ENCODE measurements around the gene DTNB.
"Not testable (repeated sequence)": the region's sequence is repeated elsewhere in the genome, so short reads cannot be mapped to it uniquely, and the experiment has no call there.

DTNB gene

GRCh38 chr2:25684577-25685473 is 11.4 kb upstream of the DTNB start:
- DNase-seq (ENCODE audit: low read depth in 3 of 3): no peak

GRCh38 chr2:25682082-25682481 is 8.7 kb upstream of the DTNB start:
- no peak for DNase-seq (ENCODE audit: low read depth in 3 of 3)

- no peak for DNase-seq (ENCODE audit: low read depth in 3 of 3)
Observed at GRCh38 chr2:25677877-25678276, 4.5 kb upstream of the DTNB start.

- DNase-seq (ENCODE audit: low read depth in 3 of 3): no peak
Observed at GRCh38 chr2:25674077-25674362, 643 bp upstream of the DTNB start.

- peak; percentile 35 to 69 (median 52) for DNase-seq (ENCODE audit: low read depth in 3 of 3)
Observed at GRCh38 chr2:25672494-25673299, 680 bp downstream of the DTNB start.

GRCh38 chr2:25671622-25672021 is 1.8 kb downstream of the DTNB start:
- no peak for DNase-seq (ENCODE audit: low read depth in 3 of 3)

GRCh38 chr2:25669520-25669919 is 3.9 kb downstream of the DTNB start:
- no peak for DNase-seq (ENCODE audit: low read depth in 3 of 3)

- no peak for DNase-seq (ENCODE audit: low read depth in 3 of 3)
Observed at GRCh38 chr2:25666218-25666617, 7.2 kb downstream of the DTNB start.

- DNase-seq (ENCODE audit: low read depth in 3 of 3): not testable (repeated sequence)
Observed at GRCh38 chr2:25665429-25665828, 7.9 kb downstream of the DTNB start.

GRCh38 chr2:25664965-25665307 is 8.4 kb downstream of the DTNB start:
- DNase-seq (ENCODE audit: low read depth in 3 of 3): no peak

- DNase-seq (ENCODE audit: low read depth in 3 of 3): peak in 1 of 3 experiments; percentile 18
Observed at GRCh38 chr2:25664183-25664964, 9.0 kb downstream of the DTNB start.

- no peak for DNase-seq (ENCODE audit: low read depth in 3 of 3)
Observed at GRCh38 chr2:25655316-25655715, 18.1 kb downstream of the DTNB start.

GRCh38 chr2:25654801-25655200 is 18.6 kb downstream of the DTNB start:
- DNase-seq (ENCODE audit: low read depth in 3 of 3): no peak

- no peak for DNase-seq (ENCODE audit: low read depth in 3 of 3)
Observed at GRCh38 chr2:25651782-25652455, 21.5 kb downstream of the DTNB start.

- no peak for DNase-seq (ENCODE audit: low read depth in 3 of 3)
Observed at GRCh38 chr2:25651066-25651465, 22.3 kb downstream of the DTNB start.

- no peak for DNase-seq (ENCODE audit: low read depth in 3 of 3)
Observed at GRCh38 chr2:25650256-25650655, 23.1 kb downstream of the DTNB start.

GRCh38 chr2:25649786-25650185 is 23.6 kb downstream of the DTNB start:
- no peak for DNase-seq (ENCODE audit: low read depth in 3 of 3)

- no peak for DNase-seq (ENCODE audit: low read depth in 3 of 3)
Observed at GRCh38 chr2:25642298-25642697, 31.1 kb downstream of the DTNB start.

- no peak for DNase-seq (ENCODE audit: low read depth in 3 of 3)
Observed at GRCh38 chr2:25639696-25640095, 33.7 kb downstream of the DTNB start.

- no peak for DNase-seq (ENCODE audit: low read depth in 3 of 3)
Observed at GRCh38 chr2:25639131-25639530, 34.2 kb downstream of the DTNB start.

- DNase-seq (ENCODE audit: low read depth in 3 of 3): no peak
Observed at GRCh38 chr2:25635797-25636196, 37.6 kb downstream of the DTNB start.

GRCh38 chr2:25633801-25634200 is 39.6 kb downstream of the DTNB start:
- not testable (repeated sequence) for DNase-seq (ENCODE audit: low read depth in 3 of 3)
